ENCODE measurements around the gene ACTRT2.

GRCh38 chr1:2976180-2976562 is 45.1 kb upstream of the ACTRT2 start:
- TF ChIP-seq CTCF (optimal IDR thresholded peaks at IDR 0.05 in 1 of 3, IDR thresholded peaks at IDR 0.05 in 1 of 3, conservative IDR thresholded peaks at IDR 0.05 in 1 of 3; ENCODE audit: extremely low read depth in 1 of 3, insufficient read depth in 2 of 3, low read length in 3 of 3) (no peak), EZH2 (IDR thresholded peaks at IDR 0.05; ENCODE audit: low read length) (no peak)
